MM.1S (cell line): ENCODE data around the gene PRKD1.

ENCODE experiments used
- CTCF ChIP-seq: fragments of 300-600 bp; sonication (generic); IDR thresholded peaks from 2 replicates; pipeline ENCODE4 v1.5.1; 2016; ENCODE audit warnings: antibody characterized with exemption, low read length, mixed read lengths
- EZH2 ChIP-seq: fragments of 300-600 bp; sonication (generic); optimal IDR thresholded peaks from 2 replicates; pipeline ENCODE3; 2017; ENCODE audit warnings: low read depth, mild to moderate bottlenecking, antibody characterized with exemption, low read length, mixed read lengths

- TF ChIP-seq CTCF (no peak), EZH2 (no peak)
Measured at GRCh38 chr14:29868000-29868399, 59.6 kb downstream of the PRKD1 start.
